ENCODE measurements around the gene FYB1. TPM values are rescaled to one million over a fixed set of nuclear protein-coding genes. Genes with fewer than 3 reads are reported as not detected.
A peak's percentile ranks its signal among the peaks of the same experiment; 100 is the strongest.

Gene FYB1
- total RNA-seq, 1 donor from 2014 or later = 1.6 TPM

GRCh38 chr5:39064450-39064849 is 154.9 kb downstream of the FYB1 start:
- DNase-seq (ENCODE audit: low spot score in 2 of 2) (no peak), FAIRE-seq (no peak)

DNA sequence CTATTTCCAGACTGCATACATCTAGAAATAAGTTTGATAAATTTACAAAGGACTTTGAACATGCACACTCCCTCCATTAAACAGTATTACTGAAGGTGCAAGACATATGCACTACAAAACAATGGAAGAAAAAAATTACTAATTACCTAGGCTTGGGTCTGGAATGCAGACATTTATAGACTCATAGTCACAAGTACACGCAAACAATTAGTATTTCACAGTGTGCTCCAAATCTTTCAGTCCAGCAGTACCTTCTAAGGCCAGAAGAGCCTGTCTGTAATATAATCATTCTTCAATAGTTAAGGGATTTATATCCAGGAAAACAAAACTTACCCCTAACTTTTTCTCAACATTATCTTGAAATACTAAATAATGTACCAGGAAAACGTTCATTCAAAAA is 156.3 kb downstream of the FYB1 start:
- FAIRE-seq (no peak), DNase-seq (ENCODE audit: low spot score in 2 of 2) (no peak)

DNA sequence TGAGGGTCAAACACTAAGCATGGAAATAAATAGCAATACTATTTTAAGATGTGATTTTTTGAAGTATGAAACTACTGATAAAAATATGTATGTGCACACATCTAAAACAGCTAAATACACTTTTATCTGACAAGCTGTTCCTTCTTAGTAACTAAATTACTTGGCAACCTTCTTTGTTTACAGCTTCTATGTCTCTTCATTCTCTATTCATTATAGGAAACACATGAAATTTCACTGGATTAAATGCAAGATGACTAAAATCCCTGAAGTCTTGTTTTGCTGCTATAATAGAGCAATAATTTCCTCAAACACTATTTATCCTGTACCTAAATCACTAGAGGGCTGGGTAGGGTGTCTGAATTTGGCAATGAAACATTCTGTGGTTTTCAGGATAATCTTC is 156.8 kb downstream of the FYB1 start:
- FAIRE-seq = no peak
- no peak for DNase-seq (ENCODE audit: low spot score in 2 of 2)

DNA sequence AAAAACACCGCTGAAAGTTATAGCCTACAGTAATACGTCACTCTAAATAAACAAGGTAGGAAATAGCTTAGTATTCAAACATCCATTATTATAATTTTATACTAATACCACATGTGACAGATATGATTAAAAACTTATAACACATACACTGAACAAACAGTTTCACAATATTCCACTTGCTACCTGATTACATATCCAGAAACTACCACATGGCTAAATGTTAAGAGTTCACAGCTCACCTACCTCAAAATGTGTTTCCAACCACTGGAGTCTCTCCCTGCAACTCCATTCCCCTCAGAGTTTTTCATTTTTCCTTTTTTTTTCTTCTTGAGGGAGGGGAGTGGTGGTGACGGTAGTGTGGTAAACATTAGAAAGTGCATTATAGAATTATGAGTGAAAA is 157.3 kb downstream of the FYB1 start:
- no peak for FAIRE-seq

GRCh38 chr5:39059064-39059463 is 160.3 kb downstream of the FYB1 start:
- FAIRE-seq = no peak

More for the DNA sequence above, 157.3 kb downstream of the FYB1 start:
- no peak for DNase-seq (ENCODE audit: low spot score in 2 of 2)

DNA sequence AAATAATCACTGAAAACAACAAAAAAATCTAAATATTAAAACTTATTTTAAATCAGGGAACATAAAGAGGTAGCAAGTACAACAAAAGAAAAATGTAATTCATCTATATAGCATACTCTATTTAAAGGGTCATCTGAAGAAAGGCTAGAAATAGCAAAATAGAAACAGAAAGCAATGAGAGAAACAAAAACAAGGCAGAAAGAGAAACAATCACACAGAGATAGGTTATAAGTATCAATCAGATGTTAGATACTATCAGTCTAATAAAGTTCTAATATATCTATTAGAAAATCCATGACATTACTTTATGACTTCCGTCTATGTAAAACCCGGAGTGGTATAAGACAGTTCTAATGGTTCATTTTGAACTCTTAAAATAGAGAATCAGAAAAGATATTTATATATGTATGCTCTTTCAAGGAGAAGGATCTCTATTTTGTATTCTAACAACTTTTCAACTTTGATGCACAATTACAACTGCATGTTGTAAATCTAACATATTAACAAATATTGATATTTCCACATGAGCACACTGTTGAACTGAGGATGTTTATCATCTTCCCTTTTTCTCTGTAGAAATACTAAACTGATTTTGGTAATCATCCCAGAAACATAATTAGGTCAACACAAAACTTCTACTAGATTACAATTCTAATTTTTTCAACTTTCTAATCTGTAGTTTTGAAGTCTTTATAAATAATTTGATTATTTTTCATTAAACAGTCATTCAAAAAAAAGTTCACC is 161.0 kb downstream of the FYB1 start:
- FAIRE-seq = peak; percentile 55
- DNase-seq (ENCODE audit: low spot score in 2 of 2) = no peak

More at GRCh38 chr5:39059064-39059463, 160.3 kb downstream of the FYB1 start:
- DNase-seq (ENCODE audit: low spot score in 2 of 2) = no peak

DNA sequence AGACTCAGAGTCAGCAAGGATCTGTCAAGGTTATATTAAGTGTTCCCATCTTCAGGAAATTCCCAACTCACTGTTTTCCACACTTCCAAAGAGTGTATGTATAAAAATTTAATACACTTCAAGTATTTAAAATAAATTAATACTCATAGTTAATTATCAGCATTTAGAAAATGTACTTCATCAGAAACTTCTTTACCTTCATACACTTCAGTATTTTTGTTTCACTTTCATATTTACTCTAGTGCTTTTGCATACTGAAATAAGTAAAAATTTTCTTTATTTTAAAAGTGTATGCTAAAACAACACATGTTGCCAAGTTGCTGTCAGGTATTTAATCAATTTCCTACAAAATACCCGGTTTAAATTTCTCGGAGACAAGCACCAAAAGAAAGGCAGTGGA is 161.6 kb downstream of the FYB1 start:
- no peak for DNase-seq (ENCODE audit: low spot score in 2 of 2)
- FAIRE-seq = peak; percentile 42

- FAIRE-seq (no peak), DNase-seq (ENCODE audit: low spot score in 2 of 2) (no peak)
Measured at GRCh38 chr5:39055768-39056398, 163.5 kb downstream of the FYB1 start.

Other genes starting within 250 kb of the FYB1 start
- 56.7 TPM for gene RICTOR, start 145.2 kb downstream of the FYB1 start, total RNA-seq
- under 0.01 TPM for gene C9, start 144.9 kb upstream of the FYB1 start, total RNA-seq
- gene DAB2, start 205.4 kb upstream of the FYB1 start, total RNA-seq = 8.6 TPM

Data from frontal cortex (tissue), 4 donors.